HG03442 (cell line): ENCODE data around the gene CAPG.
"Not testable (repeated sequence)": the region's sequence is repeated elsewhere in the genome, so short reads cannot be mapped to it uniquely, and the experiment has no call there.

Experiments used
- ATAC-seq: cut with Tn5 transposase; IDR thresholded peaks from one replicate; pipeline ENCODE4 v1.9.1; 2021; ENCODE audit warnings: mild to moderate bottlenecking, moderate library complexity; ENCODE audit not compliant: unreplicated experiment

Gene CAPG

DNA sequence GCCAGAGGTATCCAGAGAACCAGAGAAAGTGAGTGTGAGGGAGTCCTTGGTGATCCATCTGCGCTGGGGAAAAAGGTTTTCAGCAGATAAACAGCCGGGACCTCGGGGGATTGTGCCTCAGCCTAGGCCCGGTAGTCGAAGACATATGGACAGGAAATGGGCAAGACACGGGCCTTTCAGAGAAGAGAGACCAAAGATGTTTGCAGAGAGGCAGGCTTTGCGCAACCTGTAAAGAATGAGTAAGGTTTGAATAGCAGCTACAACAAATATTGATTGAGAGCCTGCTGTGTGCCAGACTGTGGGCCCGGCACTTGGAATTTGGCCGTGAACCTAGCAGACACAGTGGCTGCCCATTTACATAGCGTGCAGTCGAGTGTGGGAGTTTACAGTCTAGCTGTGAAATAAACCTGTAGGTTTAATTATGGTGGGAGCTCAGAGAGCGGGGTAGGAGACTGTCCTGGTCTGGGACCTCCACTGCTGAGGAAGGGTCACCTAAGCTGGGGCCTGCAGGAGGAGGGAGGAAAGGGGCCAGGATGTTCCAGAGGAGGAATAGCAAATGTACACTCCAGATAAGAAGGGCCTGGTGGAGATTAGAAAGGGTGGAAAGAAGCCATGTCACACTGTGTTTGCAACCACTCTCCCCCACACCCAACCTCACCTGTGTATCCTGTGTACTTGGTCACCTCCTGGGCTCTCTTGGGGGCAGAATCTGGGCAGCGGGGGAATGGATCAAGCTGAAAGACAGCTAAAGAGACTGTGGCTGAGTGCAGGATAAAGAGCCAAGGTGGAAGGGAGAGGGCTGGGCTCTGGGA lies 11.3 kb upstream of the CAPG start:
- ATAC-seq = no peak

DNA sequence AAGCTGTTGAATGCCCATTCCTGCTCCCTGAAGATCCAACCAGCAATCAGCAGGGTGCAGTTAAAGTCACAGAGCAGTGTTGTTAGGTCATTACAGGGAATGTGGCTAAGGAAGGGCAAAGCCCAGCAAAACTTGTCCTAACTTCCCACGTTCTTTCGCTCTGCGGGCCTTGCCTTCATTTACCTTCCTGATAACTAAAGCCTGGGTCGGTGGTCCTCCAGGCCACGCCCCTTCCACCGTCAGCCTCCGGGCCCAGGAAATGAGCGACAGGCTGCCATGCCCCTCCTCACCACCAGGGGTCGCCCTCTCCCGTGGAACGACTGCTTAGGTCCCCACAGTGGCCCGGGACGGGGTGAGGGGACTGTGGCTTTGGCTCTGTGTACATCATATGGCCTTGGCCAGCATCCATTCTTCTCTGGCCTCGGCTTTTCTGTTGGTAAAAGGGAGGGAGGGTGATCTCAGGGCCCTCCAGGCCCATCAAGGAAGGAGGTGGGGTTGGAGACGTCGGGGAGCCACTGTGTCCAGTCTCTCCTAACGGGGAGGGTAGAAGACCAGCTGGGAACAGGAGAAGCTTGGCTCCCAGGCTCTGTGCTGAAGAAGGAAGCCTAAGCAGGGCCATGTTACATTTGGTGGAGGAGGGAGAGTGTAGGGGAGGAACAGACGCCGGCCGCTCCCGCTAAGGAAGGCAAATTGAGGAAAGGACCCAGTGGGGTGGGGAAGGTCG lies 10.5 kb upstream of the CAPG start:
- peak; percentile 53 for ATAC-seq

DNA sequence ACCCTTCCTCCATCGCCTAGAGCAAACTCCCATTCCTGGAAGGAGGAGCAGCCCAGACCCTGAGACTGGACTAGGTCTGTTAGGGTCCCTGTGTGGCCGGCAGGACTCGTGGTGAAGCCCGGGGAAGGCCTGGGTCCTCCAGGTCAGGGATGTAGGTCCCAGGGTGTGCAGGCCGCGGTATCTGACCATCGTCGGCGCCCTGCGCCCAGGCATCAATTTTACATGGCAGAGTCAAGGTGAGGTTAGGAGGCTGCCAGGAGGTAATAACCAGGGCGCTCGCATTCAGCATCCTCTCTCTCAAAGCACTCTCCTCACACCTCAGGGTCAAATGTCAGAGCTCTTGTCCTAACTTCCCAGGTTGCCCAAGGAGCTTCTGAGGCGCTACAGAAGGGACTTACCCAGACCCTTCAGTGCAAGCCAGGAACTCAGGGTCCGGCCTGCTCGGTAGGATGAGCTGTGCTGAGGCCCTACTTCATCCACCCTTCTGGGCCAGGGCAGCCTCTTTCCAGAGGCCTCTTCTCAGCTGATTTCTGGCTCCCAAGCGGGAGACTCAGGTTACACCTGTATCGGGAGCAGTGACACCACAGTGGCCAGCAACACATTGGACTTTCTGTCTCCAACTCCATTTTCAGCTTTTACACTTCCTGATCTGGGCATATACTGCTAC lies 9.0 kb upstream of the CAPG start:
- peak; percentile 4 for ATAC-seq

DNA sequence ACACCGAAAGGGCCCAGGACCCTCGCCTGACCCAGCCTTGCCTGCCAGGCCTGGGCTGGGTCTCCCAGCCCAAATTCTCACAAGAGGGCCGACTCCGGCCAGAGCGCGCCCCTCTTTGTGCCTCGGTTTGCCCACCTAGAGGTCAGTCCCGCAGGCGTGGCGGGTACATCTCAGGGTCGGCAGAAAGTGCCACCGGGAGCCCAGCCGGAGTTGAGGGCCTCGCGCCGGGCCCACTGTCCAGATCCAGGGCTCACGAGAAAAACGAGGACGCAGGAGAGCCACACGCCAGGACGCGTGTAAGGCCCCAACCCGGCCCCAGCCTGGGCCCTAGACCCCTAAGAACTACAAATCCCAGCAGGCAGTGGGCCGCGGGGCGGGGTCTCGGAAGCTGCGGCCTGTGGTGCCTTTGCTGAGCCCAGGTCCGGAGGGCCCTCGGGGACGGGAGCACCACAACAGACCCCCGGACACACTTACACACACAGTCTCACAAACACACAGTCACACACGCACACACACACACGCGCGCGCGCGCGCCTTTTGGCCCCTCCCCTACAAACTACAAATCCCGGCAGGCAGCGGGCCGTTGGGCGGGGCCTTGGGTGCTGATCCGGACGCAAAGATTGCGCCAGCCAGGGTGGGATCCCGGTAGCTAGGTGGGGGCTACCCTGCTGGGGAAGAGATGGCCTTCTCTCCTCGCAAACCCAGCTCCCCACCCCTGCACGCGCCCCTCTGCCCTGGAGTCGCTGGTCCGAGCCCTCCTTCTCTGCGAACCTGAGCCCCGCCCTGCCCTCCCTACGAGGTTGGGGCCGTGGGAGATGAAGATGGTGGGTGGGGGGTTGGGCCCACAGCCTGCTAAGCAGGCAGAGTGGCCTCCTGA lies 8.2 kb upstream of the CAPG start, which contains the start of gene SH2D6:
Gene SH2D6 (plus strand): TSS at position 583 of the 877 bp plus-strand sequence. CDS start 10,752 bp downstream, outside the sequence.
- peak; percentile 80 for ATAC-seq

DNA sequence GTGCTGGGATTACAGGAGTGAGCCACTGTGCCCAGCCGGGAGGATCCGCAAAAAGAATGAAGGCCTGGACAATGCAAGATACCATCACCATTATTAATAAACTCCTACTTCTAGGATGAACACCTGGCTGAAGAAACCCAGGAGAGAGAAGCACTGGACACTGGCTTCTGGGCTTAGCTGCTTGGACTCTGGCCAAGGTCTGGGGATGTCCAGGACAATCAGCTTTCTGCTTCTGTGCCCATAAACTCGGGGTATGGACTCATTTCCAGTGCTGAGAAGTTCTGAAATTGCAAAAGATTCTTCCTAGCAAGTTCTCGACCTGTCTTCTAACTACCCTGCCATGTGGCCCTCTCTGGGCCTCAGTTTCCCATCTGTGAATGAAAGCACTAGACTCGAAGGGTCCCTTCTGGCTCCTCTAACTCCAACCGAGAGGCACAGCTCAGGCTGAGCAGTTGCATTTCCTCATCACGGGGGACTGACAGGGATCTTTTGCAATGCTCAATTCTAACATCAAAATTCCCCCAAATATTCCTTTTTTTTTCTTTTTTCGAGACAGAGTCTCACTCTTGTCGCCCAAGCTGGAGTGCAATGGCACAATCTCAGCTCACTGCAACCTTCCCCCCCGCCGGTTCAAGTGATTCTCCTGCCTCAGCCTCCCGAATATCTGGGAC lies 5.9 kb upstream of the CAPG start:
- no peak for ATAC-seq

DNA sequence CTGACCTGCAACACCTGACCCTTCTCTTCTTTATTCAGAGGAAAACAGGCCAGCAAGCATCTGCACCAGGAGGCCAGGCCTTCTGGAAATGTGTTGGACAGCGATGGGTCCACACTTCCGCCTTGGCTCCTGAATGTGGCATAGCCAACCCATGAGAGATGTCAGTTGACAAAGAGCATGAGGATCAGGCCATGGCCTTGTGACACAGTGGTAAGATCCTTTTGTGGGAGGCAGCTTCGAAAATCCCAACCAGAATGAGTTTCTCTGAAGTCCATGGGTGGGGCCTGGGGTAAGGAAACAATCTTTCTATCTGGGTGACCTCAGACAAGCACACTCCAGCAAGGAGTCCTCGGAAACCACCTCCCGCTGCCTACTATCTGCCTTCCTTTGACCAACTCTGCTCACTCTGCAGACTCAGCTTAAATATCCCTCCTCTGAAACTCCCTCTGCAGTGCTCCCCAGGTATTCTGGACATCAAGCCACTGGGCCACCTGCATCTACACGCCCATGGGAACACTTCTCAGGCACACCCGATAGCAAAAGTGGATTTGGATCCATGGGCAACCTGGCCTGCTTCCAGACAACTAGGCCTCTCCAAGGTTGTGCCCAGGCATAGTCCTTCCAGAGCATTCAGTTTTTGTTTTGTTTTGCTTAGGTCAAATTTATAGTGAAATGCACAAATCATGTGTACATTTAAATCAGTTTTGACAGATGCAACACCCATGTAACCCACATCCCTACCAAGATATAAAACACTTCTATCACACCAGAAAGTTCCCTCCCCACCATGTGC lies 4.8 kb upstream of the CAPG start:
- ATAC-seq = no peak

DNA sequence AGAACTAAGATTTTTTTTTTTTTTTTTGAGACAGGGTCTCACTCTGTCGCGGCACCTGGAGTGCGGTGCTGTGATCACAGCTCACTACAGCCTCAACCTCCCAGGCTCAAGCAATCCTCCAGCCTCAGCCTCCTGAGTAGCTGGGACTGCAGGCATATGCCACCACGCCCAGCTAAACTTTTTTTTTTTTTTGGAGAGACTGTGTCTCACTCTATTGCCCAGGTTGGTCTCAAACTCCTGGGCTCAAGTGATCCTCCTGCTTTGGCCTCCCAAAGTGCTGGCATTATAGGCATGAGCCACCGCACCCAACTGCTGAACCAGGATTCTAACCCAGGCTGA lies 4.2 kb upstream of the CAPG start:
- not testable (repeated sequence) for ATAC-seq

DNA sequence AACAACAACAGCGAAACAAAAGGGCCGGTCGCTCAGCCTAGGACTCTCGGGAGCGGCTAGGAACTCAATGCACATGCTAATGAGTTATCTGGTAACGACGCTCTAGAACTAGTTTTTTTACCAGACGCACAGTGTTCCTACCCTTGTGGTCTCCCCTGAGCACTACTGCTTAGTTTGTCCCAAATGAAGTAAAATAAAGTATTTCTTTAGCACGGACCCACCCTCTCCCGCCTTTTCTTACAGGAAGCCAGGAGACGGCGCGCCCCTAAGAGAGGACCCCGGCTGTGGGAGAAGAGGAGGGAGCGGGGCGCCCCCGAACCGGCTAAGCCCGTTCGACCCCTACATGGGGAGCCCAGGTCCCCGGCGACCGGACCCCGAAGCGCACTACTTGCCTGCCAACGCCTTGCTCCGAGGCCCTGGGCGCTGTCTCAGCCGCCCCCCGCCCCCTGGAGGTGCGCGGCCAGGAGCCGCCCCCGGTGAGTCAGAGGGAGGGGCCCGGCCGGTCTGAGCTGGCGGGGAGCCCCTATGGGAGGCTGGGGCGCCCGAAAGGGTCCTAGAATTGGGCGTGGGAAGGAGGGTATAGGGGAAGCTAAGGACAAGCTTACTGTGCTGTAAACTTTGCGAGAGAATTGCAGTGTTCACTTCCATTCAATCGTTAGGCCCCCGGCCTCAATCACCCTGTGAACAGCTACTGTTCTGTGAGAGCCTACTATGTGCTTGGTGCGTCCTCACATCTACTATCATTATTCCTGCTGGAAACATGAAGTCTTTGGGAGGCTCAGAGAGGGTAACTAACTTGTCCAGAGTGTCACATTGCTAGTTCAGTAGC lies 3.6 kb upstream of the CAPG start:
- ATAC-seq = no peak

DNA sequence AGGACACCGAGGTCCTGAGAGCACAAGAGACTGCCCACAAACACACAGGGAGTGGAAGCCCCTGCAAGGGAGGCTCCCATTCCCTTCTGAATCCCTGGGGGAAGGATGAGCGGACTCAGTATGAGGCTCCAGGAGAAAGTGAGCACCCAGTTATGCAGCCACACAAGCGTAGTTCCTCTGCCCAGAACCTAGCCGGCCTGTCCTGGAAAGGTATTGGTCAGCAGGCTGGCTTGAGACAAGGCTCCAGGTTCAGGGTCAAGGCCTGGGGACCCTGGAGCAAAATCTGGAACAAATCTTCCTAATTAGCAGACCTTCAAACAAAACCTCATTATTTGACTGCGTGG lies 1.2 kb upstream of the CAPG start:
- ATAC-seq = no peak

DNA sequence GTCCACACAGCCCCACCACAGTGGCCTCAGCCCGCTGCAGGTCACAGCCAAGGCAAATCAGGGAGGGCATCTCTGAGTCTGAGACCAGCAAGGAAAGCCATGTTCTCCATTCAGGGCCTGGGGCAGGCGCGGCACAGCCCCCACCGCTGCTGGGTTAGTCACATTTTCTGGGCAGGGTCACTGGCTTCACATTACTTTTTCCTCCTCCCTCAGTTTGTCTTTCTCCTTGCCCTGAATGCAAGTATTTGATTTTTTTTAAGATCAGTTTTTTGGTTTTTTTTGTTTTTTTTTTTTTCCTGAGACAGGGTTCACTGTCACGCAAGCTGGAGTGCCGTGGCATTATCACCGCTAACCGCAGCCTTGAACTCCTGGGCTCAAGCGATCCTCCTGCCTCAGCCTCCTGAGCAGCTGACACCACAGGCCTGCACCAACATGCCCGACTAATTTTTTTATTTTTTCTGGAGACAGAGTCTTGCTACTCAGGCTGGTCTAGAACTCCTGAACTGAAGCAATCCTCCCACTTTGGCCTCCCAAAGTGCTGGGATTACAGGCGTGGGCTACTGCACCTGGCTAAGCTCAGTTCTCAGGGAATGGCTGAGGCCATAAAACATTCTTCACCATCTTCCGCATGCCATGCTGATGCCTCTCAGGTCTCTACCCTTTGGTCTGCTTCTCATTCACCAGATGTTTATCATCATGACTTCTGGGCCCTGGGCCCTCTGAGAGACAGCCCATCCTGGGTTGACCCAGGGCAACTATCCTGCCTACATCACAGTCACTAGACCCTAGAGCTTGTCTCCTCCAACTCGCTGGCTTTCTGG lies 628 bp upstream of the CAPG start:
- peak; percentile 3 for ATAC-seq

DNA sequence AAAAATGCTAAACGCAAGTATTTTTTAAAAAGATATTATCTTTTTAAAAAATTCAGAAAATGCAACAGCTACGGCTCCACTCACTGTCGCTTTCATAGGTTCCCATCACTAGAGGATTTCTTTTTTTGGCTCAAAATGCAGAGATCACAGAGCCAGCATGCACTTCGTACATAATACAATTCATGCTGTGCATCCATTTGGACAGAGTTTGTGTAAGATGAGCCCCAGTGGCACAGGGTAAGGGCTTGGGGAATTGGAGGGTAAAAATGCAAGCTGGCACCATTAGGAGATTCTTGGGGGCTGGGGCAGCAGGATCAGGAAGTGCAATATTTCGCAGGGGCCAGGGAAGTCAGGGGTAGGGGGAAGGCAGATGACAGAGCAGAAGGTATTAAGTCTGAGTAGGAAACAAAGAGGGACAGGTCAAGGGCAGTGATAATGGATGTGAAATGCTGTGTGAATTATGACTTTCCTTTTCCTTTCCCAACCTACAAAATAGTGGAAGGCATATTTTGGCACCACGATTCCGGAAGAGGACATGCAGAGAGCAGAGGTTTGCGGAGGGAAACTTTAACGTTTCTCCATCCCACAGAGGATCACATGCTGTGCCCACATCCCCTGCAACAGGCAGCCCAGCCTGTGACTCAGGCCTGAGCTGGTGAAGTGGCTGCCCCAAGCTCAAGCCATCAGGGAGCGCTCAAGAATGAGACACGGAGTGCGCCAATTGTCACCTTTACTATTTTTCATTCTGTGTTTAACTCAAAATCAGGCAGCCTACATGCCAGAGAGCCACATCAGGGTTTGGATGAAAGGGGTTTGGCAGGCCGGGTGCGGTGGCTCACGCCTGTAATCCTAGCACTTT lies 4.7 kb downstream of the CAPG start:
- ATAC-seq = peak; percentile 61

DNA sequence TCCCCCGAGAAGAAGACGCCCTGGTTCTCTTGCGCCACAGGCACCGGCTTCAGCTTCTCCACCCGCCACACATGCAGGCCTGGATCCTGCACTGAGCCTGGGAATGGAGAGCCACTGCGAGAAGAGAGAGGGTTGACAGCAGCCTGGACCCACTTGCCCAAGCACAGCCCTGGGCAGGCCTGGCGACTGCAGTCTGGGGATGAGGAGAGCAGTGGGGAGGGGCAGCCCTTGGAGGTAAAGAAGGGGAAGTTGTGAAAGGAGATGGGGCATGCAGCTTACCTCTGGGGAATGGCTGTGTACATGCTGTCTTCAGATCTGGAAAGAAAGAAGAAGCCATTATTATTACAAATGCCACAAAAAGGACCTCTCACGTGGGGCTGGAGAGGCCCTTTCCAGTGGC lies 8.3 kb downstream of the CAPG start:
- ATAC-seq = no peak

DNA sequence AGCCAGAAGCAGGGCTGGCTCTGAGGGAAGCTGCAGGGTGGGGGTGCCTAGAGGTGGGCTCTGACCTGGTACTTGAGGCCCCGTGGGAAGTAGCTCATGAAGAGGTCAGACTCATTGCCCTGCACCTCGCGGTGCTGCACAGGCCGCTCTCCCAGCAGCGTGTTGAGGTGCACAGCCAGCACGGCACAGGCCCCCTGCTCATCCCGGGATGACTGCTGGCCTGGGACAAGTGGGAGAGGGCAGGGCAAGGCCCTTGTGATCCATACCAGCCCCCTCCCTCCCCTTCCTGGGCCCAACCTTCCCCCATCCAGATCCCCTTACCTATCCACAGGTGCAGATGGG lies 8.7 kb downstream of the CAPG start:
- no peak for ATAC-seq

DNA sequence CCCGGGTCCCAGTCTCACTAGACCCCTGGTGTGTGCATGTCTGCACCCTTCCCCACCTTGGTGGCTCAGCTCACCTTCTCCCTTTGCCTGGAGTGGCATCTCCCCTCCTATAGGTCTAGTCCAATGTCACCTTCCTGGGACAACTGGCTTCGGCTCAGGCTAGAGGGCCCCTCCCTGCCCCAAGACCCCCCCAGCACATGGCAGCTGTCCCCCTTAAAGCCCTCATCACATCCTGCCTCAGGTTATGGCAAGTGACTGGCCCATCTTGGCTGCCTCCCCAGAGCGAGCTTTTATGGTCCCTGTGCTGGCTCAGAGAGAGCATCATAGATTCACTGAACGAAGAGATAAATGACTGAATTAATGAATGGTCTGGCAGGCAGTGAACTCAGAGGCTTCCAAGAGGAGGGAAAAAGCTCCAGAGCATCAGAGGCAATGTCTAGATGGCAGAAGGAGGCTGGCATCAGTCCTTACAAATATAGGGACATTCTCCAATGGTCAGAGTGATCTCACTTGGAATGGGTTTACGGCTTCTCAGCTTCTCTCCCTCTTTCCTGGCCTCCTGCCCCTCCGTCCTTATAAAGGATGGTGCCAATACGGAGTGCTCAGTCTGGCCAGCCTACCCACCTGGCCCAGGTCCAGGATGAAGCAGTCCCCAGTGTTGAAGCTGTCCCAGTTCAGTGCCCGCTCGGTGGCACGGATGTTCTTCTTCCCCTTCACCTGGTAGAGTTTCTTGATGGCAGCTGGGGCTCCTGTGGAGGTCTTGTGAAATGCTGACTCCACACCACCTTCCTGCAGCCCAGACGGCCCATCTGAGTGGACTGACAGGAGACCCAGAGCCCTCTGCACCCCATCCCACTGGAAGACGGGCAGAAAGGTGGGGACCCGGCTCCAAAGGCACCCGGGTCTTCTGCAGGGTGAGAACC lies 9.4 kb downstream of the CAPG start:
- no peak for ATAC-seq

DNA sequence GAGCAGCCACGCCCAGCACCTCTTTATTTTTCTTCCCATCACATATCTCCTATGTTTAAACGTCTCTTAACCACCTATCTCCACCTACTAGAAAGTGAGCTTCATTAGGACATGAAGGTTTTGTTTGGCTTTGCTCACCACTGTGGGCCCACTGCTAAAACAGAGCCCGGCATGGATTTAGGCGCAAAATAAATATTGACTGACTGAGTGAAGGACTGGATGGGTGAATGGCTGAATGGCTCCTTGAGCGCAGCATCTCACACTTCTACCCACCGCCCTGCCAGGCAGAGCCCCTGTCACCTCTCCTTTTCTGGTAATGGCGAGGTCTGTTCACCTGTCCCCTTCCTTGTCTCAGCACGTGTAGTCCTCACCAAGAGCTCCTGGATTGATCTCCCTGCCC lies 10.1 kb downstream of the CAPG start:
- ATAC-seq = no peak

DNA sequence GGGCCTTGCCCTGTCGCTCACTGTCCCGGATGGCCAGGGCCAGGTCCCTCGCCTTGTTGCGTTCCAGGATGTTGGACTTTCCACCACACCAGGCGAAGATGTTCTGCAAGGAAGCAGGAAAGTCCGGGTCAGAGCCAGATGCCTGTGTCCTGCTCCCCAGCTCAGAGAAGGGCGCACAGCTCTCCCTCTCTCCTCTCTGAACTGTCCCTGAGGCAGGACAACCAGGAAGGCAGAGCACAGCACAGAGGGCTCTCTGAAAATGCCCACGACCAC lies 11.0 kb downstream of the CAPG start:
- ATAC-seq = no peak
